Cardiac fibroblast (primary cell): Measurements from ENCODE around the gene EFNA1.

Experiments
- DNase-seq, 2 donors: peaks; one replicate each; pipeline versions ENCODE4 v3.0.0 to v3.0.0-alpha.2; 2010; ENCODE audit warnings: low read depth in 2 of 2
- H3K4me3 ChIP-seq, 2 donors: replicated peaks in 1 of 2; 1 replicate in 1 of 2; 2 replicates in 1 of 2; pipeline ENCODE4 v1.5.1; 2011; ENCODE audit warnings: low read depth in 2 of 2, low read length in 2 of 2, mild to moderate bottlenecking in 2 of 2, moderate library complexity in 1 of 2
- TF ChIP-seq, protein P1 (sequence below): IDR thresholded peaks from one replicate; pipeline ENCODE4 v1.5.1; 2011; ENCODE audit warnings: low read depth, mild to moderate bottlenecking, low read length, inconsistent platforms

Gene EFNA1

DNA sequence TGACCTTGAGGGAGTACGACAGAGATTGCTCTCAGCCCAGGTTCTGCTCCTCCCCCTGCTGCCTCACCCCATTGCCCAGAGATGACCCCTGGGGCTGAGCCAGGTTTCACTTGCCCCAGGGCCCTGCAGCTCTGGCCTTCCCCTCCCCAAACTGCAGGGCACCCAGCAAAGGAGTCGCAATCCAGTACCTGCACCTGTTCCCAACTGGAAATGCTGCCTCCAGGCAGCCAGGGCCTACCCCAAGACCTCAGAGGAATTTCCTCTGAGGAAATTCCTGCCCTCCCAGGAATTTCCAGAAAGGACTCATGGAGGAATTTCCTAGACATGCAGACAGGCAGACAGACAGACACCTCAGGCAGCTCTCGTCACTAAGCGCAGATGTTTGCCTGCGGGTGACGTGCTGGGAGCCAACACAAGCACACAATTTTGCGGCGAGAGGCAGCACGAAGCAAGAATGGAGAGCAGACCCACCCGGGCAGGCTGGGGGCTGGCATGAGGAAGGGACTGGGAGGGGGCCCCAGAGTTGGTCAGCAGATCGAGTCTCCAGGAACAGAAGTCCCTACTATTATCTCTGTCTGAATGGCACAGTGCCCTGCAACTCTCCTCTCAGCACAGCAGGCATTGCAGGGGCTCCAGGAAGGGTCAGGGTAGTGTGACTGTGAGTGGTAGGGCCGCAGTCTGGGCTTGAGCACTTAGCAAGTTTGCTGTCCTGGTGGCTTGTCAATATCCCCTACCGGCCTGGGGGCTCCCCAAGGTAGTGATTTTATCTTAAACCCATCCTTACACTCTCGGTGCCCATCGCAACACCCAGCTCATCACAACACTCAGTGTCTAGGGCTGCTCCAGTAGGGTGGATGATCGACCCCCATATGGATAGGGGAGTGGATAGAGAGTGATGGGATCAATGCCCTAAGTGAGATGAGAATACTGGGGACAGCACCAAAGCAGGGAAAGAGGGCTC, 2.9 kb upstream of the EFNA1 start:
- H3K4me3 ChIP-seq, result no peak overlapping the region
- DNase-seq, result peak; percentile 35 to 45
- TF ChIP-seq, protein P1, sequence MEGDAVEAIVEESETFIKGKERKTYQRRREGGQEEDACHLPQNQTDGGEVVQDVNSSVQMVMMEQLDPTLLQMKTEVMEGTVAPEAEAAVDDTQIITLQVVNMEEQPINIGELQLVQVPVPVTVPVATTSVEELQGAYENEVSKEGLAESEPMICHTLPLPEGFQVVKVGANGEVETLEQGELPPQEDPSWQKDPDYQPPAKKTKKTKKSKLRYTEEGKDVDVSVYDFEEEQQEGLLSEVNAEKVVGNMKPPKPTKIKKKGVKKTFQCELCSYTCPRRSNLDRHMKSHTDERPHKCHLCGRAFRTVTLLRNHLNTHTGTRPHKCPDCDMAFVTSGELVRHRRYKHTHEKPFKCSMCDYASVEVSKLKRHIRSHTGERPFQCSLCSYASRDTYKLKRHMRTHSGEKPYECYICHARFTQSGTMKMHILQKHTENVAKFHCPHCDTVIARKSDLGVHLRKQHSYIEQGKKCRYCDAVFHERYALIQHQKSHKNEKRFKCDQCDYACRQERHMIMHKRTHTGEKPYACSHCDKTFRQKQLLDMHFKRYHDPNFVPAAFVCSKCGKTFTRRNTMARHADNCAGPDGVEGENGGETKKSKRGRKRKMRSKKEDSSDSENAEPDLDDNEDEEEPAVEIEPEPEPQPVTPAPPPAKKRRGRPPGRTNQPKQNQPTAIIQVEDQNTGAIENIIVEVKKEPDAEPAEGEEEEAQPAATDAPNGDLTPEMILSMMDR, result no peak

DNA sequence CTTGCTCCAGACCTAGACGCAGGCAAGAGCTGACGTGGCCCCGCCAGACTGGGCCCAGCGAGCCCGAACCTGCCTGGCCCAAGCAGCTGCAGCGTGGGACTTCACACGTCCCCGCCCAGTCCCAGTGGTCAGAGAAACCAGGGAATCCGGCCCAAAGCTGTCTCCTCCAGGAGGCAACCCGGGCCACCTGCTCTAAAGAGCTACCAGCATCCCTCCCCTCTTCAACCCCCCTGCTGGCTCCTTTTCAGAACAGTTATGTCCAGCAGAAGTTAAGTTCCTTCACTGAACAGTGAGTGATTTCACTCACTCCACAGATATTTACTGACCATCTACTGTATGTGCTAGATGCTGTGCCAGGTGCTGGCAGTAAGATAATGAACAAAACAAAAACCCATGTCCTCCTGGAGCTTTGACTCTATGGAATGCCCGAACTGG, 2.1 kb upstream of the EFNA1 start:
- DNase-seq, result no peak
- no peak overlapping the region for H3K4me3 ChIP-seq
- TF ChIP-seq, protein P1, result no peak

DNA sequence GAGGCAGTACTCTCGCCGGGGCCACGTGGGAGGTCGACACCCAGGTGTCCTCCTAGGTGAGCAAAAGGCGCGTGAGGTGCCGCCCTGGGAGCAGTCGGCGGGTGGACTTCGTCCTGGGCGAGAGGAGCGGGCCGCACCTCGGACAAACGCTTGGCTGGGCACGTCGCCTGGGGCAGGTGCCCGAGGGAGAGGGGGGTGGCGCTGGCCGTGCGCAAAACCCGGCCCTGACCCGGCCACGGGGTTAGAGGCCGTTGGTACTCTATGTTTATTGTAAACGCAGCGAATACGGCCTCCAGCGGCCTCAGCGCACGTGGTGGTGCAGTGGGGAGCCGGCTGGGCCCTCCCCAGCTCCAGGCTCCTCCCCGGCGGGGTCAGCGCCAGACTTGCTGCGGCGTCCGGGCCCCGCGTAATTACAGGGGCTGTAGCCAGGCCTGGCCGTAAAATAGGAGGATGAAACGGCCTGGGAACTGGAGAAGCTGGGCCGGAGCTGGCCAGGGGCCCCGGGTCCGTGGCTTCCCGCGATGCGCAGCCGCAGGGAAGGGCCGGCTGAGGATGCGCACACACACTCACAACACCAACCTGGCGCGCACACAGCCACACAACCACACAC, 1.6 kb upstream of the EFNA1 start:
- DNase-seq, result peak; percentile 13 to 57
- TF ChIP-seq, protein P1, result no peak
- H3K4me3 ChIP-seq, result peak overlapping the region; percentile 23 to 55

DNA sequence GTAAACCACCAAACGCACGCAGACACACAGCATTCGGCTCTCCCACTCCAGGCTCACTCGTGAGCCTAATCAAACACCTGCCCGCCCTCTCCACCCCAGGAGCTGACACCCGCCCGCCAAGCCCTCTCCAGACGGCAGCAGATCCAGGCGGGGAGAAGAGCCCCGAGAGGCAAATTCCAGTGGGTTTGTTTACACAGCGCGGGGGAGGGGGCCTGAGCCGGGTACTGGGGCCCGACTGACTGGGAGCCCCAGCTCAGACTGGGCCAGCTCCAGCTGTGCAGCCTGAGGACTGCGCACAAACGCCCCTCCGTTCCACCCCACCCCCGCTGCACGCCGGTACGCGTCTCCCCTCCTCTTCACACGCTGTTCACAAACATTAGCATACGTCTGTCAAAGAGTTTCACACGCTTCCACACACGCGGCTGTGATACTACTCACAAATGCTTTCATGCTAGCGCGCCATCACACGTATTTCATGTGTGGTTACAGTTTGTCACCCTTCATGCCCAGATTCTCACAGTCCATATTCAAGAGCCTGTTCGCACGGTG, 1.0 kb upstream of the EFNA1 start:
- TF ChIP-seq, protein P1, result no peak
- DNase-seq, result peak in 1 of 2 donors; percentile 26

DNA sequence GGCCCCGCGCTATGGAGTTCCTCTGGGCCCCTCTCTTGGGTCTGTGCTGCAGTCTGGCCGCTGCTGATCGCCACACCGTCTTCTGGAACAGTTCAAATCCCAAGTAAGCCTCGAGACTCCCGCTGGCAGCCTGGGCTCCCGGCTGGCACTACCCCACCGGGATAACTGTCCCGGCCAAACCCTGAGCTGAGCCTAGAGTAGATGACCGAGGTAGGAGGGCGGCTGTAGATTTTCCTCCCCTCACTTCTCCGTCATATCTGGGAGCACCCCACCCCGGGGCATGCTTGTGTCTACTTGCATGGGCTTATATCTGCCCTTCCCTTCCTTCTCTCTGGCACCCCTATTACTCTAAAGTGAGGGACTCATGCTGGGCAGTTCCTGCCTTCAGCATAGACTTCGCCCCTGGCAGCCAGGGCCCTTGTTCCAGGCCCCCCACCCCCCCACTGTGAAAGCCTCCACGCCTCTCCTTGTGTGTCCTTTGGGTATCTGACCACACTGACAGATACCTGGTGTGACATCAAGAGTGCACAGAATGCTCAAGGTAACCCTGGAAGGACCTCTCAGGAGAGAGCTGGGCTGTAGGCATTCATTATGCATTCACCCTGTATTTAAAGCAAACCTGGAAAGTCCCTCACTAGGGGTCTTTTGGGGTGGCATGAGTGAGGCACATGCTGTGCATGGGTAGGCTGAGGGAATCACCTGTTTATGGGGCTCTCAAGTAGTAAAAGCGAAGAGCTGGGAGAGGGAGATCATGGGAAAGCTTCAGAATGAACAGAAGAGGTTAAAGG, 485 bp downstream of the EFNA1 start:
- TF ChIP-seq, protein P1, result no peak
- no peak for DNase-seq
- peak overlapping the region; percentile 55 to 75 for H3K4me3 ChIP-seq

More for the DNA sequence above, 1.0 kb upstream of the EFNA1 start:
- peak overlapping the region; percentile 23 to 55 for H3K4me3 ChIP-seq

DNA sequence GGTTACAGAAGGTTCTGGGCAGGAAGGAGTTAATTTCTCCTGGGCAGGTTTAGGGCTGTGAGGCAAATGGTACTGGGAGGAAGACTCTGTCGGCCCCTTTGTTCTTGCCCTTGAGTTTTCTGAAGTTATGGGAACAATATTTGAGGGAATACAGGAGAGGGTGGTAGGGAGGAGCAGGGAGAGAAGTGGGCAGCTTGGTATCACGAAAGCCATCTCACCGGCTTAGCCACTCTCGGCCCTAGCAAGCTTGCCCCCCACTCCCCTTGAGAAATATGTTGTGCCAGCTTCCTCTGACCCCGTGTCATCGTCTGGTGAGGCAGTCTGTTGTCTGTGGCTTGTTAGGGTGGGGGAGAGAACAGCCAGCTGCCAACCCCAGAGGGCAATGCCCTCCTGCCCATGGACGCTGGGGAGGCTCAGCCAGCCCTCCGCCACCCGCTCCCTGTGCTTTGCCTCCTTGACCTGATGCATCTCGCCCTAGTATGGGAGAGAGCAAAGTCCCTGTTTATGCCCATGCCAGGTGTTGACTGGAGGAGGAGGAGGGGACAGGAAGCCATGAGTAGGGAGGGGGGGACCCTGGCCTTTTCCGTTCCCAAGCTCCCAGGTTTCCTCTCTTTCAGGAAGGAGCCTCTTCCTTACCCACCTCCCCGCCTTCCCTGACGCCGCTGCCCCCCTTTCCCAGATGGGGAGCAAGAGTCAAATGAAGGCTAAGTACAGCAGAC, 1.2 kb downstream of the EFNA1 start:
- H3K4me3 ChIP-seq, result peak overlapping the region; percentile 55 to 75
- TF ChIP-seq, protein P1, result no peak
- DNase-seq, result peak in 1 of 2 donors; percentile 30
